ENCODE results near the gene APMAP.

APMAP gene

DNA sequence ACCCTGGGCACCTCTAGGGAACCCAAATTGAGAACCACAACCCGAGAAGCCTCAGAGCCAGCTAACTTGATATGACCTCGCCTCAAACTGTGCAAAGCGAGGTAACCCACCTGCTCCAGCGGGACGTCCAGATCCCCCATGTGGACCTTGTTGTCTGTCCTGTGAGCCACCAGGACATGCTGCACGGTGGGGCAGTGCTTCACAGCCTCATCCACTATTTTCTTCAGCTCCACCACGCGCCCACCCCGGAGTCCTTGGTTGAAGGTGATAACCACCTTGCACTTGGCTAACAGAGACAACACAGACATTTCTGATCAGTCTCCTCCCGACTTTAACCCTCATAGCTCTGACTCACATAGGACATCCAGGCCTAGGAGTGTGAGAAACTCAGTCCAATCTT lies 30.8 kb upstream of the APMAP start:
- FAIRE-seq: no peak

- no peak for FAIRE-seq
These were observed 30.1 kb upstream of the APMAP start for GRCh38 chr20:25022680-25023079.

GRCh38 chr20:25021336-25021735 lies 28.8 kb upstream of the APMAP start:
- FAIRE-seq: no peak

DNA sequence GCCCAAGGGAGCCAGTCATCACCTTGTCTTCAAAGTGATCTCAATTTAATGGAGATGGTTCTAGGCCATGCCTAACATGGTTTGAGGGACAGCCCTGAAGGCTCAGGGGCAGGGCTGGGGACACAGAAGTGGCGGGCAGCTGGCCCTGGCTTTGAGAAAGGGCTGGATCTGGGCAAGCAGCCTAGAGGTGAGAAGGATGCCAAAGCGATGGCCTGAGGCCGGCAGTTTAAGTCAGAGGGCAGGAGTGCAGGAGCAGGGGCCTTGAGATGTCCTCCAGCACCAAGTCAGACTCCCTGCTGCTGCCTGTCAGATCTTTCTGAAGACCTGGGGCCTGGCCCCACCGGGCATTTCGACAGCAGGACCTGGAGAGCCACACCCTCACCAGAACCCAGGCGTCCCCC lies 28.4 kb upstream of the APMAP start:
- no peak for FAIRE-seq

GRCh38 chr20:25020345-25020744 lies 27.8 kb upstream of the APMAP start:
- no peak for FAIRE-seq

GRCh38 chr20:25019381-25020155 lies 27.0 kb upstream of the APMAP start:
- no peak for FAIRE-seq

GRCh38 chr20:25018841-25019240 lies 26.3 kb upstream of the APMAP start:
- FAIRE-seq: no peak

- no peak for FAIRE-seq
These were observed 25.9 kb upstream of the APMAP start for GRCh38 chr20:25018425-25018824.

DNA sequence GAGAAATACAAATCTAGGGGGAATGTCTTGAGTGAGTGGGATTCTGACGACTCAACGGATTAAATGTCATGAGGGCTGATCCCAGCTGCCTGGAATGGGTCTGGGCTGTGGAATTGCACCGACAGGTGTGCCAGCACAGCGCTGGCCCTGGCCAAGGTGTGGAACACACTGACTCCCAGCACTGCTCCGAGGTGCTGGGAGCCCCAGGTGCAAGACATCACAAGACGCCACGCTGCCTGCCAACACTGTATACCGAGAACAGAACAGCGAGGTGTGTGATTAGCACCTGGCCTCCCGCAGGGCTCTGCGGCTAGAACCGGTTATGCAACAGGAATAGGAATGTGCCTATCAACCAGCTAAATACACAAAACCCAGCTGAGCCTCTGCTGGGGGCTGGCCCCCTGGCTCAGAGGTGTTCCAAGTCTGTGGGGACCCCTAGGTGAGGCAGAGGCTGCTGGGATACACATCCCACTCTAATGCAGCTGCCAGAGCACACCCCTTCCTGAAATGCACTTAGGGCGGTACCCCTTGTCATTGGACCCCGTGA lies 24.8 kb upstream of the APMAP start:
- FAIRE-seq: no peak

GRCh38 chr20:25016471-25016870 lies 23.9 kb upstream of the APMAP start:
- FAIRE-seq: no peak

DNA sequence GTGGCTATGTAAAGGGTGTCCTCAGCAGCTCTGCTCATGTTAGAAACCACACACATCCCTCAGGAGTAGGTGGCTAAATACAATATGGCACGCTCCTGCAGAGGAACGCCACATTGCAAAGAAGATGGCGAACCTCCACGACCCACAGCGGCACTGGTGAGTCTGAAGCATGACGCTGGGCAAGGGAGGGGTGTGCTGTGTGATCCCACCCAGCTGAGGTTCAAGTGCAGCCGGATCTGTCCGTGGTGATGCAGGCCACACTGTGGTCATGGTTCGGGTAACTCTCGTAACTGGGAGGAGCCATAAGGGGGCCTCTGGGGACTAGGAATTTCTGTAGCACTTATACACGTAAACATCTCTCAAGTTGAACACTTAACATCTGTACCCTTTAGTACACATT lies 23.4 kb upstream of the APMAP start:
- FAIRE-seq: no peak

DNA sequence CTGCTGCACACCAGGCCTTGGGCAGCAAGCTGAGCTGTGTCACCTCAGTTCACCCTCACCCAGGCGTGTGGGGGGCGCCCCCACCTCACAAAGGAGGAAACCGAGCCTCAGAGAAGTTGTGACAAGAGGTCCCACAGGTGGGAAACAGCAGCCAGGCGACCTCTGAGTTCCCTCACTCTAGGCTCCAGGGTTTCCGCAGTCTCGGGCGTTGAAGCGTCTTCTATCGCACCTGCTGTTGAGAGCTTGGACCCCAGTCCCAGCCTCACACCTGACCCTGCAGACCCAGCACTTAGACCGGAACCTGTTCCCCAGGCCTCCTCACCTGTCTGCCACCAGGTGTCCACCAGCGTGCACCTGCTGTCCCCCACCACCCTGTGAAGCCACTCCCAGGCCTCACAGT lies 22.3 kb upstream of the APMAP start:
- no peak for FAIRE-seq

GRCh38 chr20:25013478-25014380 lies 21.2 kb upstream of the APMAP start:
- FAIRE-seq: no peak

DNA sequence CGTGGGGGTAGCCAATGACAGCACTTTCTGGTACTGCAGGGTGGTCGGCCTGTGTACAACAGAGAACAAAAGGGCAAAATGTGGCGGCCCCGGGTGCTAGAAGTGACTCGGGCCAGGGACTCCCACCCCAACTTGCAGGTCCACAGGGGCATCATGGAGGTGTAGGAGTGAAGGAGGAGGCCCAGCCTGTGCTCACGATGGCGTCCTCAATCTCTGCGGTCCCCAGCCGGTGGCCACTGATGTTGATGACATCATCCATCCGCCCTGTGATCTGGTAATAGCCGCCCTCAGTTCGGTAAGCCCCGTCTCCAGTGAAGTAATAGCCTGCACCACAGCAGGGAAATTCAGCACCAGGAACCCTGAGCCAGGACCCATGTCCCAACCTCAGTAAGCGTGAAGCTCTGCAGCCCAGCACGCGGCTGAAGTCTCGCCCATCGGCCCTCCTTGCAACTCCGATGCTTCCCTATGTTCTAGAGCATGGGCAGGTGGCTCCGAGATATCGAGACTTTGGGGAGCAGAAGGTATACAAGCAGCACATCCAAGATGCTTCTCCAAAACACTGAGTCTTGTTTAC lies 20.2 kb upstream of the APMAP start:
- no peak for FAIRE-seq

GRCh38 chr20:25011831-25012241 lies 19.3 kb upstream of the APMAP start:
- FAIRE-seq: no peak

GRCh38 chr20:25011261-25011660 lies 18.7 kb upstream of the APMAP start:
- FAIRE-seq: no peak

- no peak for FAIRE-seq
These were observed 16.9 kb upstream of the APMAP start for GRCh38 chr20:25009218-25010145.

DNA sequence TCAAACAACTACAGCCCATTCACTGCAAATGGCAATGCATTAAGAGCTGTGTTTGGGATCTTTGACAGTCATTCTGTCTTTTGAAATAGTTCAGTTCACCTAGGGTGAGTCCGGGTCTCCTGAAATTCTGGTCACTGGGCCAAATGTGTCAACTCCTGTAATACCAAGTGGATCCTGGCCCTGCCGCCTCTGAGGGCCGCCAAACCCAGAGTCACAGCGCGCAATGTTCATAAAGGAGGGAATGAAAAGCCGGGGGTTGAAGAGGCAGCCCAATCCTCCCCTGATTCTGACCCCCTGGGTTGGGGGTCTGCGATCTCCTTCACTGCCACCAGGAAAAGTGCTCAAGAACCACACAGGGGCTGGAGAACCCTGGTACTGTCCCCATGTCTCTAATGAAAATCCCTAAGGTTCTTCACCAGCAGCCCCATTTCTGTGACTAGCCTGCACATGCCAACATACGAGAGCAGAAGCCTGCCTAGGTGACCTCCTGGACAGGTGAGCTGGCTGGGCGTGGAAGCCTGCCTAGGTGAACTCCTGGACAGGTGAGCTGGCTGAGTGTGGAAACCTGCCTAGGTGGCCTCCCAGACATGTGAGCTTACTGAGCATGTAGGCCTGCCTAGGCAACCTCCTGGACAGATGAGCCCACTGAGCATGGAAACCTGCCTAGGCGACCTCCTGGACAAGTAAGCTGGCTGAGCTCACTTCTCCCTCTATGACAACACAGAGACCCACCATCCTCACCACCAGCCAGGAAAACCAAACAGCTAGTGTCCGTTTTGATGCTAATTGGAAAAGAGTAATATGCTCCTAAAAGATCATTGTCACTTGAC lies 16.1 kb upstream of the APMAP start:
- no peak for FAIRE-seq

DNA sequence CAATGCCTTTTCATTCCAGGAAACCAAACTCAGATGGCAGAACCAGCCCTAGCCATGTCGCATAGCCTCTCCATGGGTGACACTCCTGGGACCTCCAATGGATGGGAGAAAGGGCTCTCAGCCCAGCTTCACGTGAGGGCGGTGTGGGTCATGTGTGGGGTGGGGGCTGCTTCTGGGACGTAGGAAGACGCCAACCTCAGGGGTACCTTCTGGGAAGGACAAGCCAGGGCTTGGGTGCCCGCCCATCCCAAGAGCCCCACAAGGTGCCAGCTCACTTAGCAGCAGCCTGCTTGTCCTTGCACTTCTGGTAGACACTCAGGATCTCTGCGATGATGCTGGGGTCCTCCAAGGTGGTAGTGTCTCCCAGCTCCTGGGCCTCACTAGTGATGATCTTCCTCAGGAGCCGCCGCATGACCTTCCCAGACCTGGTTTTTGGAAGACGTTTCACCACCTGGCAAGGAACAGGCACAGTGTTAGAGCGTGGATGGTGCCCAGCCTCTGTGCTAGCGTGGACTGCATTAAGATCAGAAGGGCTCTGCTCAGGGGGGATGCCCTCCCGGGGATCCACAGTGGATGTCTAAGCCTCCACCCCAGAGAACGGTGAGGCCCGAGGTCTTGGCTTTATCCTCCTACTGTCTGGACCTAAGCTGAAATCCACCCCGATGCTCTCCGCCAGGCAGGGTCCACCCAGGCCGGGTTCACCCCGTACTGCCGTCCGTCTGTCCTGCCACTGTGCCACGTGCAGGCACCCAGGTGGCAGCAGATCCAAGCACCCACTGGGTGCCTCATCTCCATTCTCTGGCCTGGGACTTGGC lies 15.1 kb upstream of the APMAP start:
- no peak for FAIRE-seq

GRCh38 chr20:25006431-25007167 lies 14.0 kb upstream of the APMAP start:
- no peak for FAIRE-seq
